GM12872 (cell line): ENCODE results near the gene NFYC.

Source experiments
- CTCF ChIP-seq: IDR thresholded peaks from 3 replicates; pipeline ENCODE4 v1.5.1; 2011; ENCODE audit warnings: low read depth, mild to moderate bottlenecking, low read length, moderate library complexity; ENCODE audit not compliant: insufficient read depth

NFYC gene

GRCh38 chr1:40689737-40690136, 1.8 kb upstream of the NFYC start:
- no peak for TF ChIP-seq CTCF

GRCh38 chr1:40690771-40691537, 550 bp upstream of the NFYC start:
- no peak for TF ChIP-seq CTCF

GRCh38 chr1:40692429-40692895, 958 bp downstream of the NFYC start:
- no peak for TF ChIP-seq CTCF

GRCh38 chr1:40693425-40693824, 1.9 kb downstream of the NFYC start:
- no peak for TF ChIP-seq CTCF

GRCh38 chr1:40694353-40694874, 2.9 kb downstream of the NFYC start:
- TF ChIP-seq CTCF, result no peak

GRCh38 chr1:40696294-40696693, 4.8 kb downstream of the NFYC start:
- TF ChIP-seq CTCF, result no peak

GRCh38 chr1:40697436-40697835, 5.9 kb downstream of the NFYC start:
- TF ChIP-seq CTCF, result no peak
